Activated T-cell treated with anti-CD3 and anti-CD28 coated beads, Interleukin-2, amount 50 U/mL, for 4 hours (primary cell): ENCODE data around the gene KCNC1. TPM values are rescaled to one million over a fixed set of nuclear protein-coding genes. Genes with fewer than 3 reads are reported as not detected.

Experiments
- ATAC-seq, 2 donors: fragments of 200-7000 bp; cut with Tn5 transposase; one replicate each; pipeline ENCODE4 v1.10.0; 2021
- DNase-seq: peaks from one replicate; pipeline ENCODE4 v3.0.0-alpha.2; 2020
- H3K27me3 Mint-ChIP-seq: one replicate; pipeline ENCODE4 v1.8.0; 2021; ENCODE audit warnings: low read depth, mixed read lengths
- H3K36me3 Mint-ChIP-seq: one replicate; pipeline ENCODE4 v1.8.0; 2022; ENCODE audit warnings: mixed read lengths; ENCODE audit not compliant: insufficient read depth
- H3K4me1 Mint-ChIP-seq: one replicate; pipeline ENCODE4 v1.8.0; 2021; ENCODE audit warnings: low read depth, mixed read lengths
- H3K4me3 Mint-ChIP-seq: one replicate; pipeline ENCODE4 v1.8.0; 2021; ENCODE audit warnings: mild to moderate bottlenecking, moderate library complexity, mixed read lengths
- H3K9me3 Mint-ChIP-seq: one replicate; pipeline ENCODE4 v1.8.0; 2021; ENCODE audit warnings: mixed read lengths
- total RNA-seq, 3 donors: library from RNA; stranded (reverse); gene quantifications; one replicate each; pipeline ENCODE4 v1.2.1, GENCODE V29; 2021

KCNC1 gene
- total RNA-seq, 3 donors from 2014 or later, result not detected

- peaks cover 46% of the 10 kb centered on the region for H3K27me3 Mint-ChIP-seq
- DNase-seq (no peak), ATAC-seq (no peak)
- H3K9me3 Mint-ChIP-seq, result no peaks in the 10 kb centered on the region
- H3K4me3 Mint-ChIP-seq, result no peak overlapping the region
- H3K36me3 Mint-ChIP-seq, result no peaks in the 10 kb centered on the region
- no peaks in the 10 kb centered on the region for H3K4me1 Mint-ChIP-seq
Observed at GRCh38 chr11:17721242-17721999, 13.2 kb upstream of the KCNC1 start.

GRCh38 chr11:17722000-17722643 lies 12.5 kb upstream of the KCNC1 start:
- H3K4me3 Mint-ChIP-seq, result no peak overlapping the region
- peaks cover 46% of the 10 kb centered on the region for H3K27me3 Mint-ChIP-seq
- H3K4me1 Mint-ChIP-seq, result no peaks in the 10 kb centered on the region
- H3K9me3 Mint-ChIP-seq, result no peaks in the 10 kb centered on the region
- ATAC-seq (no peak), DNase-seq (no peak)
- H3K36me3 Mint-ChIP-seq, result no peaks in the 10 kb centered on the region

GRCh38 chr11:17724020-17724908 lies 10.3 kb upstream of the KCNC1 start:
- Mint-ChIP-seq H3K27me3 (peaks cover 43% of the 10 kb centered on the region), H3K4me3 (no peak overlapping the region), H3K9me3 (no peaks in the 10 kb centered on the region), H3K36me3 (no peaks in the 10 kb centered on the region), H3K4me1 (no peaks in the 10 kb centered on the region)
- no peak for ATAC-seq
- DNase-seq, result no peak

- peaks cover 48% of the 10 kb centered on the region for H3K27me3 Mint-ChIP-seq
Observed at GRCh38 chr11:17725174-17725573, 9.4 kb upstream of the KCNC1 start.

GRCh38 chr11:17730137-17730536 lies 4.4 kb upstream of the KCNC1 start:
- H3K9me3 Mint-ChIP-seq, result no peaks in the 10 kb centered on the region
- H3K4me1 Mint-ChIP-seq, result peaks cover 4% of the 10 kb centered on the region
- DNase-seq (no peak), ATAC-seq (no peak)
- no peaks in the 10 kb centered on the region for H3K36me3 Mint-ChIP-seq
- H3K27me3 Mint-ChIP-seq, result peaks cover 52% of the 10 kb centered on the region
- no peak overlapping the region for H3K4me3 Mint-ChIP-seq

More at GRCh38 chr11:17725174-17725573, 9.4 kb upstream of the KCNC1 start:
- DNase-seq (no peak), ATAC-seq (no peak)
- Mint-ChIP-seq H3K36me3 (no peaks in the 10 kb centered on the region), H3K4me1 (no peaks in the 10 kb centered on the region), H3K9me3 (no peaks in the 10 kb centered on the region), H3K4me3 (no peak overlapping the region)

- ATAC-seq, result peak; percentile 72 to 76
- H3K9me3 Mint-ChIP-seq, result no peaks in the 10 kb centered on the region
Observed at GRCh38 chr11:17730608-17731462, 3.7 kb upstream of the KCNC1 start.

GRCh38 chr11:17733261-17733660 lies 1.3 kb upstream of the KCNC1 start:
- Mint-ChIP-seq H3K36me3 (no peaks in the 10 kb centered on the region), H3K9me3 (no peaks in the 10 kb centered on the region), H3K27me3 (peaks cover 65% of the 10 kb centered on the region), H3K4me3 (no peak overlapping the region), H3K4me1 (peaks cover 6% of the 10 kb centered on the region)
- DNase-seq, result no peak
- no peak for ATAC-seq

More at GRCh38 chr11:17730608-17731462, 3.7 kb upstream of the KCNC1 start:
- Mint-ChIP-seq H3K27me3 (peaks cover 51% of the 10 kb centered on the region), H3K4me1 (peaks cover 4% of the 10 kb centered on the region), H3K4me3 (no peak overlapping the region), H3K36me3 (no peaks in the 10 kb centered on the region)
- DNase-seq, result peak; percentile 26

- peaks cover 6% of the 10 kb centered on the region for H3K4me1 Mint-ChIP-seq
- H3K4me3 Mint-ChIP-seq, result no peak overlapping the region
- no peaks in the 10 kb centered on the region for H3K36me3 Mint-ChIP-seq
- peaks cover 63% of the 10 kb centered on the region for H3K27me3 Mint-ChIP-seq
- H3K9me3 Mint-ChIP-seq, result no peaks in the 10 kb centered on the region
- ATAC-seq, result peak; percentile 56 to 64
- no peak for DNase-seq
Observed at GRCh38 chr11:17734986-17735817, 621 bp downstream of the KCNC1 start.

- Mint-ChIP-seq H3K36me3 (no peaks in the 10 kb centered on the region), H3K4me3 (no peak overlapping the region), H3K9me3 (no peaks in the 10 kb centered on the region), H3K27me3 (peaks cover 61% of the 10 kb centered on the region), H3K4me1 (peaks cover 6% of the 10 kb centered on the region)
- ATAC-seq, result no peak
- no peak for DNase-seq
Observed at GRCh38 chr11:17735818-17736578, 1.4 kb downstream of the KCNC1 start.

- no peaks in the 10 kb centered on the region for H3K9me3 Mint-ChIP-seq
- ATAC-seq, result no peak
Observed at GRCh38 chr11:17736579-17736893, 2.0 kb downstream of the KCNC1 start.

GRCh38 chr11:17736930-17737817 lies 2.6 kb downstream of the KCNC1 start:
- DNase-seq (no peak), ATAC-seq (no peak)
- Mint-ChIP-seq H3K9me3 (no peaks in the 10 kb centered on the region), H3K4me1 (peaks cover 6% of the 10 kb centered on the region), H3K36me3 (no peaks in the 10 kb centered on the region), H3K27me3 (peaks cover 60% of the 10 kb centered on the region), H3K4me3 (no peak overlapping the region)

More at GRCh38 chr11:17736579-17736893, 2.0 kb downstream of the KCNC1 start:
- Mint-ChIP-seq H3K4me1 (peaks cover 6% of the 10 kb centered on the region), H3K4me3 (no peak overlapping the region), H3K27me3 (peaks cover 60% of the 10 kb centered on the region), H3K36me3 (no peaks in the 10 kb centered on the region)
- no peak for DNase-seq
